ENCODE results near the gene GMEB2. TPM values are rescaled to one million over a fixed set of nuclear protein-coding genes. Genes with fewer than 3 reads are reported as not detected.

Gene GMEB2
- total and polyA plus RNA-seq, 10 of the 15 experiments (the other 5 are each of a cell fraction or from before 2014, with no cell fraction given), result 0.08 to 15.1 (median 6.9) TPM

- TF ChIP-seq EED (IDR thresholded peaks at IDR 0.05; ENCODE audit: low read depth) (peak; percentile 72), RUNX3 (IDR thresholded peaks at IDR 0.05; ENCODE audit: low read length) (peak; percentile 51), CEBPZ (IDR thresholded peaks at IDR 0.05; ENCODE audit: low read depth, low read length) (no peak), STAT3 (IDR thresholded peaks at IDR 0.05; ENCODE audit: low read depth, low read length) (no peak), SRF (IDR thresholded peaks at IDR 0.05; ENCODE audit: low read depth in 2 of 2, low read length in 2 of 2) (peak in 1 of 2 experiments; percentile 75; a peak in 2 of 4 replicates), PML (IDR thresholded peaks at IDR 0.05; ENCODE audit: low read length) (peak; percentile 62; the same call in 1 of the 2 replicates), SIX5 (IDR thresholded peaks at IDR 0.05; ENCODE audit: low read depth, low read length, severe bottlenecking) (peak; percentile 59), FOXK2 (IDR thresholded peaks at IDR 0.05) (peak; percentile 37; the same call in 1 of the 2 replicates), RELB (IDR thresholded peaks at IDR 0.05; ENCODE audit: low read depth) (peak; percentile 91), WRNIP1 (IDR thresholded peaks at IDR 0.05; ENCODE audit: borderline replicate concordance, low read depth, low read length) (peak; percentile 97; the same call in 1 of the 2 replicates), BHLHE40 (IDR thresholded peaks at IDR 0.05; ENCODE audit: borderline replicate concordance in 1 of 2, low read depth in 2 of 2, low read length in 1 of 2) (peak; percentile 67 to 76), NFXL1 (IDR thresholded peaks at IDR 0.05; ENCODE audit: borderline replicate concordance) (no peak), KAT2A (conservative IDR thresholded peaks at IDR 0.05; ENCODE audit: control insufficient read depth, low read depth, low read length) (no peak), IRF3 (IDR thresholded peaks at IDR 0.05) (no peak), TARDBP (IDR thresholded peaks at IDR 0.05; ENCODE audit: borderline replicate concordance) (no peak), SPI1 (IDR thresholded peaks at IDR 0.05; ENCODE audit: borderline replicate concordance, insufficient read depth, low read depth, low read length) (no peak), SREBF2 (IDR thresholded peaks at IDR 0.05; ENCODE audit: low read length) (no peak), JUND (IDR thresholded peaks at IDR 0.05; ENCODE audit: low read depth, low read length) (no peak), TCF3 (IDR thresholded peaks at IDR 0.05; ENCODE audit: borderline replicate concordance, insufficient read depth, low read depth, low read length) (no peak), SUZ12 (IDR thresholded peaks at IDR 0.05; ENCODE audit: unreplicated experiment) (no peak), SUPT20H (IDR thresholded peaks at IDR 0.05; ENCODE audit: borderline replicate concordance, control insufficient read depth, low read depth, low read length) (no peak), POLR2AphosphoS2 (IDR thresholded peaks at IDR 0.05; ENCODE audit: low read depth, low read length) (0 out of 2 replicates have a peak, but pooled peaks have one; percentile 31), RFX5 (IDR thresholded peaks at IDR 0.05; ENCODE audit: low read depth, low read length) (no peak), GABPA (IDR thresholded peaks at IDR 0.05; ENCODE audit: low read depth) (peak; percentile 88), POLR2A (IDR thresholded peaks at IDR 0.05; ENCODE audit: low read depth, low read length) (peak; percentile 56; the same call in 1 of the 2 replicates), MXI1 (IDR thresholded peaks at IDR 0.05; ENCODE audit: low read depth, low read length) (peak; percentile 98)
Measured at GRCh38 chr20:63628246-63628975, 1.5 kb upstream of the GMEB2 start (continued).
